ENCODE data around the gene SEC23B.

DNA sequence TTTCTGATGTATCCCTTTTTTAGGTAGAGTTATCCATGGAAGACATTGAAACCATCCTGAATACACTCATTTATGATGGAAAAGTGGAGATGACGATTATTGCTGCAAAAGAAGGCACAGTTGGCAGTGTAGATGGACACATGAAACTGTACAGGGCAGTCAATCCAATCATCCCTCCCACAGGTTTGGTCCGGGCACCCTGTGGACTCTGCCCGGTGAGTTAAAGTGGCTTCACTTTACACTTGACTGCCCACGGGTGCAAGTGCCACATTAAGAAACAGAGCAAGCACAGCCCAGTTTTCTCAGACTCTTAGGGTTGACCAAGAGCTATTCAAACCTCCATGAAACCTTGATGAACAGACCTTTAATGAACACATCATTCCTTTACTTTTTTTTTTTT is 26.1 kb upstream of the SEC23B start:
- TF ChIP-seq, protein P1, sequence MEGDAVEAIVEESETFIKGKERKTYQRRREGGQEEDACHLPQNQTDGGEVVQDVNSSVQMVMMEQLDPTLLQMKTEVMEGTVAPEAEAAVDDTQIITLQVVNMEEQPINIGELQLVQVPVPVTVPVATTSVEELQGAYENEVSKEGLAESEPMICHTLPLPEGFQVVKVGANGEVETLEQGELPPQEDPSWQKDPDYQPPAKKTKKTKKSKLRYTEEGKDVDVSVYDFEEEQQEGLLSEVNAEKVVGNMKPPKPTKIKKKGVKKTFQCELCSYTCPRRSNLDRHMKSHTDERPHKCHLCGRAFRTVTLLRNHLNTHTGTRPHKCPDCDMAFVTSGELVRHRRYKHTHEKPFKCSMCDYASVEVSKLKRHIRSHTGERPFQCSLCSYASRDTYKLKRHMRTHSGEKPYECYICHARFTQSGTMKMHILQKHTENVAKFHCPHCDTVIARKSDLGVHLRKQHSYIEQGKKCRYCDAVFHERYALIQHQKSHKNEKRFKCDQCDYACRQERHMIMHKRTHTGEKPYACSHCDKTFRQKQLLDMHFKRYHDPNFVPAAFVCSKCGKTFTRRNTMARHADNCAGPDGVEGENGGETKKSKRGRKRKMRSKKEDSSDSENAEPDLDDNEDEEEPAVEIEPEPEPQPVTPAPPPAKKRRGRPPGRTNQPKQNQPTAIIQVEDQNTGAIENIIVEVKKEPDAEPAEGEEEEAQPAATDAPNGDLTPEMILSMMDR (conservative IDR thresholded peaks at IDR 0.05 in 1 of 2, IDR thresholded peaks at IDR 0.05 in 1 of 2; ENCODE audit: extremely low read depth in 1 of 2, insufficient read depth in 1 of 2, low read depth in 1 of 2, low read length in 2 of 2): no peak
- TF ChIP-seq EZH2 (IDR thresholded peaks at IDR 0.05; ENCODE audit: borderline replicate concordance, low read length): no peak
